PFSK-1 (cell line): ENCODE measurements around the gene QSOX1.

Source experiments
- POLR2AphosphoS5 ChIP-seq: IDR thresholded peaks from 2 replicates; pipeline ENCODE4 v1.6.1; 2012; ENCODE audit warnings: low read depth, mild to moderate bottlenecking, control low read depth, low read length, moderate library complexity
- SIN3A ChIP-seq: IDR thresholded peaks from 2 replicates; pipeline ENCODE4 v1.6.1; 2012; ENCODE audit warnings: mild to moderate bottlenecking, low read length, moderate library complexity, borderline replicate concordance; ENCODE audit not compliant: insufficient read depth
- TAF1 ChIP-seq: IDR thresholded peaks from 2 replicates; pipeline ENCODE4 v1.6.1; 2012; ENCODE audit warnings: low read length, control low read depth, borderline replicate concordance; ENCODE audit not compliant: insufficient read depth
- TF ChIP-seq, protein P1 (sequence below), 2 experiments: IDR thresholded peaks; 2 replicates each; pipeline versions ENCODE4 v1.6.1 to v1.8.0; 2011 to 2012; ENCODE audit warnings: low read depth in 2 of 2, low read length in 2 of 2, control low read depth in 1 of 2, inconsistent platforms in 1 of 2, mild to moderate bottlenecking in 1 of 2, moderate library complexity in 1 of 2; ENCODE audit not compliant: insufficient read depth in 1 of 2

DNA sequence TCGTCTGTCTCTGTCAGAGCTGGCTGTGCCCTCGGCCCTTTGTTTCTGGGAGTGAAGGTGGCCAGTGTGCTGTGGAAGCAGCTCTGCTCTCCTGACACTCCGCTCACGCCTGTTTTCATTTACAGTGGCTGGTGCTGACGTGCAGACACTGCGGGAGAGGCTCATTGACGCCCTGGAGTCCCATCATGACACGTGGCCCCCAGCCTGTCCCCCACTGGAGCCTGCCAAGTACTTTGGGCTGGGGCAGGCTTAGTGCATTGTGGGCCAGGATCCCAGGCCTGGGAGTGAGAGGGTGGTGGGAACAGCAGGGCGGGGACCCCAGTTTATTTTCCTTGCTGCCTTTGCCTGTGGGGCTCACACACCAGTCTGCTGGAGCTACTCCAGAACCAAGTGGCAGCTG lies 21.1 kb downstream of the QSOX1 start:
- TF ChIP-seq, protein P1, sequence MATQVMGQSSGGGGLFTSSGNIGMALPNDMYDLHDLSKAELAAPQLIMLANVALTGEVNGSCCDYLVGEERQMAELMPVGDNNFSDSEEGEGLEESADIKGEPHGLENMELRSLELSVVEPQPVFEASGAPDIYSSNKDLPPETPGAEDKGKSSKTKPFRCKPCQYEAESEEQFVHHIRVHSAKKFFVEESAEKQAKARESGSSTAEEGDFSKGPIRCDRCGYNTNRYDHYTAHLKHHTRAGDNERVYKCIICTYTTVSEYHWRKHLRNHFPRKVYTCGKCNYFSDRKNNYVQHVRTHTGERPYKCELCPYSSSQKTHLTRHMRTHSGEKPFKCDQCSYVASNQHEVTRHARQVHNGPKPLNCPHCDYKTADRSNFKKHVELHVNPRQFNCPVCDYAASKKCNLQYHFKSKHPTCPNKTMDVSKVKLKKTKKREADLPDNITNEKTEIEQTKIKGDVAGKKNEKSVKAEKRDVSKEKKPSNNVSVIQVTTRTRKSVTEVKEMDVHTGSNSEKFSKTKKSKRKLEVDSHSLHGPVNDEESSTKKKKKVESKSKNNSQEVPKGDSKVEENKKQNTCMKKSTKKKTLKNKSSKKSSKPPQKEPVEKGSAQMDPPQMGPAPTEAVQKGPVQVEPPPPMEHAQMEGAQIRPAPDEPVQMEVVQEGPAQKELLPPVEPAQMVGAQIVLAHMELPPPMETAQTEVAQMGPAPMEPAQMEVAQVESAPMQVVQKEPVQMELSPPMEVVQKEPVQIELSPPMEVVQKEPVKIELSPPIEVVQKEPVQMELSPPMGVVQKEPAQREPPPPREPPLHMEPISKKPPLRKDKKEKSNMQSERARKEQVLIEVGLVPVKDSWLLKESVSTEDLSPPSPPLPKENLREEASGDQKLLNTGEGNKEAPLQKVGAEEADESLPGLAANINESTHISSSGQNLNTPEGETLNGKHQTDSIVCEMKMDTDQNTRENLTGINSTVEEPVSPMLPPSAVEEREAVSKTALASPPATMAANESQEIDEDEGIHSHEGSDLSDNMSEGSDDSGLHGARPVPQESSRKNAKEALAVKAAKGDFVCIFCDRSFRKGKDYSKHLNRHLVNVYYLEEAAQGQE (IDR thresholded peaks at IDR 0.05; ENCODE audit: insufficient read depth in 1 of 2, low read depth in 2 of 2, low read length in 2 of 2), result no peak
- TF ChIP-seq POLR2AphosphoS5, result no peak
- TF ChIP-seq TAF1, result no peak
- TF ChIP-seq SIN3A, result no peak
